T-cell (primary cell): ENCODE data around the gene RITA1. TPM values are rescaled to one million over a fixed set of nuclear protein-coding genes. Genes with fewer than 3 reads are reported as not detected.

ENCODE experiments used
- ATAC-seq, 4 experiments: fragments of 200-7000 bp in 3 of 4; fragments of 150-1000 bp in 1 of 4; cut with Tn5 transposase; replicated peaks in 1 of 4; 1 replicate in 3 of 4; 2 replicates in 1 of 4; pipeline ENCODE4 v1.10.0; 2021; ENCODE audit warnings: moderate library complexity in 3 of 4, mild to moderate bottlenecking in 2 of 4, moderate number of reproducible peaks in 1 of 4
- CTCF ChIA-PET, 2 donors: fragments of 300-600 bp; sonication (Branson Sonifier 250); formaldehyde crosslinking; loops; one replicate each; lab custom pipeline; 2022; ENCODE audit warnings: antibody characterized with exemption in 2 of 2; lab: Charles Lee
- POLR2A ChIA-PET, 2 donors: fragments of 300-600 bp; sonication (Branson Sonifier 250); formaldehyde crosslinking; loops; one replicate each; lab custom pipeline; 2022; ENCODE audit warnings: antibody characterized with exemption in 2 of 2; lab: Charles Lee
- DNase-seq, 35 experiments: peaks; one replicate each; pipeline versions ENCODE4 v3.0.0 to v3.0.0-alpha.2; 2013 to 2023
- H3K27ac ChIP-seq: one replicate; pipeline ENCODE4 v1.5.1; 2013; ENCODE audit warnings: low read length
- H3K27me3 ChIP-seq, 2 experiments: replicated peaks in 1 of 2; 1 replicate in 1 of 2; 2 replicates in 1 of 2; pipeline versions ENCODE4 v1.6.1 to v1.7.0; 2013; ENCODE audit warnings: low read length in 1 of 2, mixed read lengths in 1 of 2; ENCODE audit not compliant: control insufficient read depth in 2 of 2, insufficient read depth in 2 of 2; ENCODE audit errors: extremely low read depth in 1 of 2
- H3K36me3 ChIP-seq, 2 donors: 1 replicate in 1 of 2; 2 replicates in 1 of 2; pipeline versions ENCODE4 v1.6.1 to v1.7.0; 2013; ENCODE audit warnings: low read length in 1 of 2; ENCODE audit not compliant: control insufficient read depth in 2 of 2, insufficient read depth in 1 of 2; ENCODE audit errors: extremely low read depth in 1 of 2
- H3K4me1 ChIP-seq, 2 experiments: 1 replicate in 1 of 2; 2 replicates in 1 of 2; pipeline versions ENCODE4 v1.6.1 to v1.7.0; 2013; ENCODE audit warnings: low read length in 2 of 2, mixed read lengths in 1 of 2; ENCODE audit not compliant: insufficient read depth in 2 of 2, control insufficient read depth in 1 of 2; ENCODE audit errors: extremely low read depth in 1 of 2
- H3K4me3 ChIP-seq, 2 donors: 1 replicate in 1 of 2; 2 replicates in 1 of 2; pipeline versions ENCODE4 v1.5.1 to v1.7.0; 2013; ENCODE audit warnings: mild to moderate bottlenecking in 2 of 2, low read length in 1 of 2, moderate library complexity in 1 of 2; ENCODE audit not compliant: control insufficient read depth in 1 of 2; ENCODE audit errors: extremely low read depth in 1 of 2
- H3K9me3 ChIP-seq: 2 replicates; pipeline ENCODE4 v1.7.0; 2013
- H3K27ac Mint-ChIP-seq, 2 donors: one replicate each; pipeline ENCODE4 v1.8.0; 2020 to 2021; ENCODE audit warnings: mild to moderate bottlenecking in 2 of 2, mixed read lengths in 2 of 2
- H3K27me3 Mint-ChIP-seq, 2 donors: one replicate each; pipeline ENCODE4 v1.8.0; 2021 to 2022; ENCODE audit warnings: mixed read lengths in 2 of 2
- H3K36me3 Mint-ChIP-seq: one replicate; pipeline ENCODE4 v1.8.0; 2021; ENCODE audit warnings: mixed read lengths
- H3K4me1 Mint-ChIP-seq, 3 donors: one replicate each; pipeline ENCODE4 v1.8.0; 2020 to 2022; ENCODE audit warnings: mixed read lengths in 3 of 3, mild to moderate bottlenecking in 1 of 3
- H3K4me3 Mint-ChIP-seq, 3 donors: one replicate each; pipeline ENCODE4 v1.8.0; 2020 to 2022; ENCODE audit warnings: mild to moderate bottlenecking in 3 of 3, mixed read lengths in 3 of 3, moderate library complexity in 3 of 3
- H3K9me3 Mint-ChIP-seq, 3 donors: one replicate each; pipeline ENCODE4 v1.8.0; 2020 to 2022; ENCODE audit warnings: mixed read lengths in 3 of 3
- WGBS: methylation state at CpG from one replicate; pipeline ENCODE4 v1.1.5; 2013; ENCODE audit warnings: missing lambda C conversion rate; ENCODE audit not compliant: insufficient coverage; 5-methylcytosine and 5-hydroxymethylcytosine counted together
- total RNA-seq, 35 experiments: library from RNA in 6 of 35; stranded (reverse) in 6 of 35; fragments of 120-200 nt in 1 of 35; gene quantifications; one replicate each; pipeline versions ENCODE4 v1.2.1 to v1.2.4 and lab custom pipeline; 2013 to 2026

RITA1 gene
- total RNA-seq, 5 donors from 2014 or later (not counting 1 experiment from before 2014, with no cell fraction given) = 7.8 to 17.8 (median 13.8) TPM

DNA sequence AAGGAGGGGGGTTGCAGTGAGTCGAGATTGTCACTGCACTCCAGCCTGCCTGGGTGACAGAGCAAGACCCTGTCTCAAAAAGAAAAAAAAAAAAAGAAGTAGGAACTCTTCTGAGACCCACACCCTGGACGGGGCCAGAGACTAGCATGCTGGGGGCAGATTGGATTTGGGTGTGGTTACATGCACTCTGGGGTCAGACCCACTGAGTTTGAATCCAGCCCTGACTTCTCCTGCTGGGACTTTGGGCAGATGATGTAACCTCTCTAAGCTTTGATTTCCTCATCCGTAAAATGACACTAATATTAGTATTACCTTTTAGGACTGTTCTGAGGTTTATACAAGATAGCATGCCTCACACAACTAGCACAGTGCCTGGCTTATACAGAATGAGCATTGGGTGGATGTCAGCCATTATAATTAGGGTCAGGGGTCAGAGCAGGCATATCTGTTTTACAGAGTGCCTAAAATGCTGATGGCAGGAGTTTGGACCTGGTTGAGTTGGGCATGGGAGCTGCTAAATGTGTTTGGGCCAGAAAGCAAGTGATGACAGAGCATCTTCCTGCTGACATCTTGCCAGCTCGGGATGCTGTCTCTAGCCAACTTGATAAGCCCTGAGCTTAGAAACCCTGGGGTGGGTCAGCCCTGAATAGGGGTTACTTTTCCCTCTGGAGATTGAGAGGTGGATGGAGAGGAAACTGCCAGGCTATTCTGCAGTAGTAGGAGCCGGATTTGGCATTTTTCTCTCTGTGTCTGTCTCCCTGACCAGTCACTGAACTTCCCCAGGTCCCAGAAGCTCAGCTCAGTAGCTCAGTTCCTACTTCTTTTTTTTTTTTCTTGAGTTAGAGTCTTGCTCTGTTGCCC is 51.2 kb downstream of the RITA1 start:
- H3K27me3 ChIP-seq = no peaks in the 10 kb centered on the region
- H3K4me3 ChIP-seq = no peak overlapping the region
- Mint-ChIP-seq H3K27ac (no peak overlapping the region), H3K4me3 (no peak overlapping the region), H3K9me3 (no peaks in the 10 kb centered on the region), H3K4me1 (peaks cover 43 to 57% (median 50%) of the 10 kb centered on the region in 3 donors), H3K36me3 (peaks cover 34% of the 10 kb centered on the region), H3K27me3 (no peaks in the 10 kb centered on the region)
- ChIA-PET CTCF (interaction anchor here in 1 of 2 donors (0.6 to 0.7 kb wide), 3 partner anchors 33 to 674 kb away, joined by 3 to 7 read pairs (median 6); no protein-coding TSS in a partner anchor), POLR2A (no interaction called here)
- H3K9me3 ChIP-seq = no peaks in the 10 kb centered on the region
- no peak overlapping the region for H3K27ac ChIP-seq
- DNase-seq (no peak), ATAC-seq (no peak)
- WGBS = 84% methylated on average over 3 of the region's 5 CpGs
- H3K4me1 ChIP-seq = peaks cover 15 to 22% of the 10 kb centered on the region in 2 experiments
- peaks cover 3 to 26% of the 10 kb centered on the region in 2 donors for H3K36me3 ChIP-seq

DNA sequence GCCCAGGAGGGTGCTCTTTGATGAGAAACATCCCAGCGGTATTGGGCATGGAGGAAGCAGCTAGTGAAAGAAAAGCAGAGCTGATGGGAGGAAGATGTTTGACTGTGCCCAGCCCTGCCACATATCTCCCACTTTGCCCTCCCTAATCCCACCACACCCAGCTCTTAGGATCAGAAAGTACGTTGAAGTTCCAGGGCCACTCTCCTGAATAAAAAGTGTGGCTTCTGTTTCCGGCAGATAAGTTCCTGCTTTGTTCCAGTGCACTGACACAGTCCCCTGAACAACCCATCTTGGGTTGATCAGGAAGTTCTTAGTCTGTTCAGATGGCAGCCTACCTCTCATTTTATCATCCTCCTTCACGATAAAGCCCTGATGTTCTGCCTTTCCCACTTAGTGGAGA is 52.2 kb downstream of the RITA1 start:
- H3K27me3 Mint-ChIP-seq = no peaks in the 10 kb centered on the region
- ChIA-PET CTCF (interaction anchor here in 1 of 2 donors (0.6 kb wide), 1 partner anchor 85 kb away, joined by 6 read pairs; no protein-coding TSS in a partner anchor), POLR2A (no interaction called here)
- ATAC-seq = no peak
- H3K4me1 ChIP-seq = peaks cover 8 to 12% of the 10 kb centered on the region in 2 experiments
- H3K36me3 Mint-ChIP-seq = peaks cover 35% of the 10 kb centered on the region
- no peak for DNase-seq
- H3K4me3 Mint-ChIP-seq = no peak overlapping the region
- no peak overlapping the region for H3K4me3 ChIP-seq
- peak overlapping the region in 1 of 2 donors; percentile 53 for H3K27ac Mint-ChIP-seq
- no peak overlapping the region for H3K27ac ChIP-seq
- H3K27me3 ChIP-seq = no peaks in the 10 kb centered on the region
- WGBS = 67% methylated on average over 2 of the region's 4 CpGs
- no peaks in the 10 kb centered on the region for H3K9me3 ChIP-seq
- peaks cover 0 to 26% of the 10 kb centered on the region in 2 donors for H3K36me3 ChIP-seq
- H3K9me3 Mint-ChIP-seq = no peaks in the 10 kb centered on the region
- H3K4me1 Mint-ChIP-seq = peaks cover 35 to 51% (median 46%) of the 10 kb centered on the region in 3 donors

DNA sequence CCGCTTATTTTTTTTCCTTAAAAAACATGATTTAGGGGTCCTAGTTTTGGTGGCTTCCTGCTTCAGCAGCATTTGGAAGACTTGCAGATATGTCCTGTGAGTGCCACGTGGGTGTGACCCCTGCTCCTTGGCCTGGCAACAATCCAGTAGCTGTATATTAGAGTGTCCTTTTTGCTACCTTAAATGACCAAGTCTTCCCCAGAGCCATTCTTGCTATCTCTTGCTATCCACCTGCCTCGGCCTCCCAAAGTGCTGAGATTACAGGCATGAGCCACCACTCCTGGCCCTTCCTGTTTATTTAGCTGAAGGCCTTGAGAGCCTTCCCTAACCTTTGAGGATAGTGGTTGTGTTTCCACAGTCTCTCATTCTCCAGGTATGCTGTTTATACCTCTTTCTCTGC is 52.8 kb downstream of the RITA1 start:
- Histone ChIP-seq H3K4me1 (peaks cover 3 to 6% of the 10 kb centered on the region in 2 experiments), H3K36me3 (peaks cover 0 to 25% of the 10 kb centered on the region in 2 donors), H3K9me3 (no peaks in the 10 kb centered on the region), H3K4me3 (no peak overlapping the region), H3K27ac (no peak overlapping the region), H3K27me3 (no peaks in the 10 kb centered on the region)
- no peak overlapping the region for H3K27ac Mint-ChIP-seq
- ATAC-seq = no peak
- no peak overlapping the region for H3K4me3 Mint-ChIP-seq
- no peaks in the 10 kb centered on the region for H3K9me3 Mint-ChIP-seq
- DNase-seq = no peak
- H3K4me1 Mint-ChIP-seq = peaks cover 30 to 47% (median 41%) of the 10 kb centered on the region in 3 donors
- ChIA-PET POLR2A (no interaction called here), CTCF (interaction anchor here in 1 of 2 donors (0.5 kb wide), 1 partner anchor 63 kb away, joined by 5 read pairs; no protein-coding TSS in a partner anchor)
- H3K36me3 Mint-ChIP-seq = peaks cover 37% of the 10 kb centered on the region
- H3K27me3 Mint-ChIP-seq = no peaks in the 10 kb centered on the region
- WGBS = 55% methylated on average over 2 of the region's 3 CpGs

DNA sequence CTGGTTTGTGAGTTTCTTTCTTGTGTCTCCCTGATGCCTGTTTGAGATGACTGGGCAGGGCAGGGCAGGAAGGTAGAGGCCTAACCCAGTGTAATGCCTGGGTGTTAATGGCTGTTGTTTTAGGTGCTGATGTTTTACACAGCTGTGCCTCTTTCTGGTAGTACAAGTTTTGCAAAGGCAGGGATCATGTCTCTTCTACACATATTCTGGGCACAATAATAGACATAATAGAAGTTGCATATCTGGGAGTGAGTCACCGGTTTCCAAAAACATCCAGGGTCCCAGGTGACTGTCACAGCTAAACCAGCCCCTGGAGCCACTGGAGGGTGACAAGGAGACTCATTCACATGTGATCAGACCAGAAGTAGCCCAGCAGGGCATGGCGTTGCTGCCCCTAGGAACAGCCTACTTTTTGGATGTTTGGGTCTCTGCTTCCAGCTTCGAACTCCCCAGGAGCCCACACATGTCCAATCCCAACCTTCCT is 53.8 kb downstream of the RITA1 start:
- no peak overlapping the region for H3K4me3 ChIP-seq
- Mint-ChIP-seq H3K4me1 (peaks cover 25 to 47% (median 32%) of the 10 kb centered on the region in 3 donors), H3K27ac (peak overlapping the region in 1 of 2 donors; percentile 16), H3K4me3 (no peak overlapping the region), H3K36me3 (peaks cover 38% of the 10 kb centered on the region), H3K9me3 (no peaks in the 10 kb centered on the region), H3K27me3 (no peaks in the 10 kb centered on the region)
- H3K4me1 ChIP-seq = peaks cover 0 to 2% of the 10 kb centered on the region in 2 experiments
- no peaks in the 10 kb centered on the region for H3K27me3 ChIP-seq
- no peaks in the 10 kb centered on the region for H3K9me3 ChIP-seq
- WGBS = no CpG with 5 or more reads among the region's 3 CpGs
- H3K36me3 ChIP-seq = peaks cover under 1 to 25% of the 10 kb centered on the region in 2 donors
- POLR2A ChIA-PET = no interaction called here
- CTCF ChIA-PET = interaction anchor here in 1 of 2 donors (0.6 kb wide), 1 partner anchor 17 kb away, joined by 5 read pairs; no protein-coding TSS in a partner anchor
- ATAC-seq (no peak), DNase-seq (no peak)
- H3K27ac ChIP-seq = no peak overlapping the region

DNA sequence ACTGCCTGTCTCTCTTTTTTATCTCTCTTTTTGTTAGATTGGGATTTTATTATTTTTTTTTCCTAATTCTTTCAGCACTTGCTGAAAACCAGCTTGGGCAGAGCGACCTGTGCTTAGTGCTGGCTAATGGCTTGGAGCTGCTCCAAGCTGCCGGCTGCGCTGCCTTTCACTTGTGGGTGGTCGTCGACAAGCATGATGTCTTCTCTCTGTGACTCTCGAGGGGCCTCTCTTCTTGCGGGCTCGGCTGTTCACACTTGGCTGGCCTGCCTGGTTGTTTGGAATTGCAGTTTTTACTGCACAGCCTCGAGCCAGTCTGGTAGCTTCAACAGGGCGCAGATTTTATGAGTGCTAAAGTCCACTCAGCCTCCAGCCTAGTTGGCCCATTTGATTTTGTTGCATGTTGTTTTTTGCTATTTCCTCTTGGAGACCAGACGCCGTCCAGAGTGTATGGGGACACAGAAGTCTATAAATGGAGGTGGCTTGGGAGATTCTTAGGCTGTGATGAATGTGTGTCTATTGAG is 54.4 kb downstream of the RITA1 start:
- 95% methylated on average over 12 of the region's 12 CpGs for WGBS
- H3K27ac Mint-ChIP-seq = no peak overlapping the region

DNA sequence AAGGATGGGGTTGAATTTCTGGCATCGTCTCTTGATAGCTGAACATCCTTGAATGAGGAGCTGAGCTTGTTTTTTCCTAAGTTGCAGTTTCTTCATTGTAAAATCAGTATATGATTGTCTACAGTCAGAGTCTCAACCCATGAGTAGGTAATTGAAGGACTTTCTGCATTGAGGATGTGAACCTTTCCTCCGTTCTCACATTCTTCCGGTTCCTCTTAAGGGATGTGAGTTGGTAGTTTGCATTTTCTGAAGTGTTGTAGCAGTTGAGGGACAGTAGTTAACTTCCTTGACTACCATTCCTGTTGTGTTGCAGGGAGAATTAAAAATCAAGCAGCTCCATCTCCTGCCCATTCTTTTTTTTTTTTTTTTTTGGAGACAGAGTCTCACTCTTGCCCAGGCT is 54.9 kb downstream of the RITA1 start:
- H3K27me3 Mint-ChIP-seq = no peaks in the 10 kb centered on the region
- peaks cover 40% of the 10 kb centered on the region for H3K36me3 Mint-ChIP-seq
- peaks cover 5 to 25% of the 10 kb centered on the region in 2 donors for H3K36me3 ChIP-seq
- no peak overlapping the region for H3K27ac ChIP-seq
- H3K27me3 ChIP-seq = no peaks in the 10 kb centered on the region
- no peaks in the 10 kb centered on the region for H3K9me3 Mint-ChIP-seq
- no peak overlapping the region for H3K27ac Mint-ChIP-seq
- no peak overlapping the region for H3K4me3 ChIP-seq
- POLR2A ChIA-PET = no interaction called here
- H3K4me1 ChIP-seq = peaks cover 0 to 2% of the 10 kb centered on the region in 2 experiments
- DNase-seq = no peak
- no peak overlapping the region for H3K4me3 Mint-ChIP-seq
- 100% methylated on average over 1 of the region's 3 CpGs for WGBS
- CTCF ChIA-PET = no interaction called here
- no peak for ATAC-seq
- H3K9me3 ChIP-seq = no peaks in the 10 kb centered on the region
- peaks cover 32 to 51% (median 32%) of the 10 kb centered on the region in 3 donors for H3K4me1 Mint-ChIP-seq

More for the DNA sequence above, 54.4 kb downstream of the RITA1 start:
- H3K4me3 ChIP-seq = no peak overlapping the region
- ATAC-seq (no peak), DNase-seq (no peak)
- peaks cover 0 to 2% of the 10 kb centered on the region in 2 experiments for H3K4me1 ChIP-seq
- ChIA-PET POLR2A (no interaction called here), CTCF (interaction anchor here in 1 of 2 donors (0.6 kb wide), 1 partner anchor 17 kb away, joined by 5 read pairs; no protein-coding TSS in a partner anchor)
- H3K4me1 Mint-ChIP-seq = peaks cover 31 to 51% (median 35%) of the 10 kb centered on the region in 3 donors
- H3K27me3 Mint-ChIP-seq = no peaks in the 10 kb centered on the region
- no peaks in the 10 kb centered on the region for H3K27me3 ChIP-seq
- H3K27ac ChIP-seq = no peak overlapping the region
- peaks cover 40% of the 10 kb centered on the region for H3K36me3 Mint-ChIP-seq
- peaks cover 5 to 25% of the 10 kb centered on the region in 2 donors for H3K36me3 ChIP-seq
- H3K4me3 Mint-ChIP-seq = no peak overlapping the region
- no peaks in the 10 kb centered on the region for H3K9me3 ChIP-seq
- H3K9me3 Mint-ChIP-seq = no peaks in the 10 kb centered on the region
